ENCODE measurements around the gene EZH1.

DNA sequence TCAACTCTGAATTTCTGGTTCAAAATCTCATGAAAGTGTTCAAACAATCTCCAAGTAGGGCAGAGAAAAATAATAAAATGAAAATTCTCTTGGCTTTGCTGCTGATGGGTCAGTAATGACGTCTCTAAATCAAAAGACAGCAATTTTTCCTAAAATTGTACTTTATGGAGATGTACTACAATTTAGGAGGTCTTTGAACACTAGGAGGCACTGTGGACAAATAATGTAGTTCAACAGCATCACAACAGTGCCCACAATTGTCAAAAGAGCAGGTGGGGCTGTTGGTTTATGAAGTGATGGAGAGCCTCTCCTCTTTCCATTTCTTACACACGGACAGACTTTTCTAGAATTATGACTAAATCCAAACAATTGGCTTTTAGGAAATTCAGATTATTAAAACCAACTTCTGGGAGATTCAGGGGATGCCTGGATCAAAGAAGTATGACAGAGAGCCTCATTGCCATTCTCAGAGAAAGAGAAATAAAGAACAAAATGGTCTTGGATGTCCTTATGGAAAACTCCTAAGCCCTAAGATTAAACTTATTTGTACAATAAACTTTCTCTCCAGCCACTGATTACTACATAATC lies 23.8 kb downstream of the EZH1 start:
- TF ChIP-seq POLR2A (IDR thresholded peaks at IDR 0.05) = no peak
- TF ChIP-seq, protein P1, sequence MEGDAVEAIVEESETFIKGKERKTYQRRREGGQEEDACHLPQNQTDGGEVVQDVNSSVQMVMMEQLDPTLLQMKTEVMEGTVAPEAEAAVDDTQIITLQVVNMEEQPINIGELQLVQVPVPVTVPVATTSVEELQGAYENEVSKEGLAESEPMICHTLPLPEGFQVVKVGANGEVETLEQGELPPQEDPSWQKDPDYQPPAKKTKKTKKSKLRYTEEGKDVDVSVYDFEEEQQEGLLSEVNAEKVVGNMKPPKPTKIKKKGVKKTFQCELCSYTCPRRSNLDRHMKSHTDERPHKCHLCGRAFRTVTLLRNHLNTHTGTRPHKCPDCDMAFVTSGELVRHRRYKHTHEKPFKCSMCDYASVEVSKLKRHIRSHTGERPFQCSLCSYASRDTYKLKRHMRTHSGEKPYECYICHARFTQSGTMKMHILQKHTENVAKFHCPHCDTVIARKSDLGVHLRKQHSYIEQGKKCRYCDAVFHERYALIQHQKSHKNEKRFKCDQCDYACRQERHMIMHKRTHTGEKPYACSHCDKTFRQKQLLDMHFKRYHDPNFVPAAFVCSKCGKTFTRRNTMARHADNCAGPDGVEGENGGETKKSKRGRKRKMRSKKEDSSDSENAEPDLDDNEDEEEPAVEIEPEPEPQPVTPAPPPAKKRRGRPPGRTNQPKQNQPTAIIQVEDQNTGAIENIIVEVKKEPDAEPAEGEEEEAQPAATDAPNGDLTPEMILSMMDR (IDR thresholded peaks at IDR 0.05) = peak; percentile 26 to 63

All from suprapubic skin (tissue), 3 donors.